ENCODE results near the gene CCDC171. TPM values are rescaled to one million over a fixed set of nuclear protein-coding genes. Genes with fewer than 3 reads are reported as not detected.
"Not testable (repeated sequence)": the region's sequence is repeated elsewhere in the genome, so short reads cannot be mapped to it uniquely, and the experiment has no call there.

The CCDC171 gene
- total RNA-seq, 4 donors from 2014 or later, result 6.2 to 9.6 (median 7.8) TPM

DNA sequence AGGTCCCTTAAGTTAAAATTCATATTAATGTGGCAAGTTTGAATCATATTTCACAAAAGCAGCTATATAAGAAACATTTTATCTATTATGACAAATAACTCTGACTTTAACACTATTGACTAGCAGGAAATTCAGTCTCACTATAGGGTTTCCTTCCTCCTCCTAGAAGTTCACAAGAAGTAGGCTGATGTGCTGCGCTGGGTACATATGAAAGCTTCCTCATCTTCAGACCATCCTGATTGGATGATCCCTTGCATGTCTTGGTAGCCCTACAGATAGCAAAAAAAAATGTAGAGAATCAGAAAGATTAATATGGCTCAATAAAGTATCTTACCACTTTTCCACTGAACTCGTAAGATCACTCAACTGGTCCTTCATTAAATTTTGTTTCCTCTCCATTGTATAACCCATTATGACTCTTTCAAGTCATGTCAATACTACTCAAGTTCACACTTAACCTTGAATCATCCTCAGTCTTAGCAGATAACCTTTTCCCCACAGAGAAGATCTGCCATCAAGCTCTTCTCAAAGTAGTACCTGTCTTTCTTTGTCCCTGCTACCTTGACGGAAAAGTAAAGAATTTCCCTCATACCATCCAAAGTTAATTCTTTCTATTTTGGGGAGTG, 30.6 kb upstream of the CCDC171 start:
- intact Hi-C loops (cut with DNase I), result no loop called here
- no peaks in the 10 kb centered on the region for H3K27me3 ChIP-seq
- TF ChIP-seq, protein P1, sequence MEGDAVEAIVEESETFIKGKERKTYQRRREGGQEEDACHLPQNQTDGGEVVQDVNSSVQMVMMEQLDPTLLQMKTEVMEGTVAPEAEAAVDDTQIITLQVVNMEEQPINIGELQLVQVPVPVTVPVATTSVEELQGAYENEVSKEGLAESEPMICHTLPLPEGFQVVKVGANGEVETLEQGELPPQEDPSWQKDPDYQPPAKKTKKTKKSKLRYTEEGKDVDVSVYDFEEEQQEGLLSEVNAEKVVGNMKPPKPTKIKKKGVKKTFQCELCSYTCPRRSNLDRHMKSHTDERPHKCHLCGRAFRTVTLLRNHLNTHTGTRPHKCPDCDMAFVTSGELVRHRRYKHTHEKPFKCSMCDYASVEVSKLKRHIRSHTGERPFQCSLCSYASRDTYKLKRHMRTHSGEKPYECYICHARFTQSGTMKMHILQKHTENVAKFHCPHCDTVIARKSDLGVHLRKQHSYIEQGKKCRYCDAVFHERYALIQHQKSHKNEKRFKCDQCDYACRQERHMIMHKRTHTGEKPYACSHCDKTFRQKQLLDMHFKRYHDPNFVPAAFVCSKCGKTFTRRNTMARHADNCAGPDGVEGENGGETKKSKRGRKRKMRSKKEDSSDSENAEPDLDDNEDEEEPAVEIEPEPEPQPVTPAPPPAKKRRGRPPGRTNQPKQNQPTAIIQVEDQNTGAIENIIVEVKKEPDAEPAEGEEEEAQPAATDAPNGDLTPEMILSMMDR (IDR thresholded peaks at IDR 0.05), result no peak
- TF ChIP-seq POLR2A (IDR thresholded peaks at IDR 0.05), result no peak
- H3K4me3 ChIP-seq (replicated peaks in 1 of 3), result no peak overlapping the region
- no peaks in the 10 kb centered on the region for H3K9me3 ChIP-seq
- no peaks in the 10 kb centered on the region for H3K36me3 ChIP-seq
- WGBS, 2 donors, result 93 to 94% methylated on average over 3 of the region's 3 CpGs
- no peaks in the 10 kb centered on the region for H3K4me1 ChIP-seq
- no peak for DNase-seq
- no peak overlapping the region for H3K27ac ChIP-seq

DNA sequence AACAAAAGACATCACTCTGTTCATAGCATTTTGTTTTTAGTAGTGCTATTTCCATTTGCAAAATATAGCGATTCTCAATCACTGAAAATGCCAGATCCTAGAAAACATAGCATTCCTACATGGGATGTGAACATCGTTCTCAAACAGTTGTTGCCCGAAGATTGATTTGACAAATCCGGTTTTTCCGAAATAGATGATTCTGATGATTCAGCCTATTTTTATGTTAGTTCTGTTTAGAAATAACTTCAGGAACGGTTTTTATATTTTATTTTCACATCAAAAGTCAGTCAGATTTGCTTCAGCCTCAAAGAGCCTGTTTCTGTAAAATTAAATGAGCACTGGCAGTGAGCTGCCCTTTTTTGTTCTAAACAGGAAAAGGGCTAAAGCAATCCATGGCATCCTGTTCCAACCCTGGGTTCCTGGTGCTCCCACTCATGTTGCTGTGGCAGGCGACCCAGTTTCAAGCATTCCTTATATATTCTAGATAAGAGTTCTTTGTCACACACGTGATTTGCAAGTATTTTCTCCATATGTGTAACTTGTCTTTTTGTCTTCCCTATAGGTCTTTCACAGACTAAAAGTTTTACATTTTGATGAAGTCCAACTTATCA, 27.9 kb upstream of the CCDC171 start:
- no peaks in the 10 kb centered on the region for H3K9me3 ChIP-seq
- no peaks in the 10 kb centered on the region for H3K4me1 ChIP-seq
- intact Hi-C loops (cut with DNase I), result no loop called here
- H3K36me3 ChIP-seq, result no peaks in the 10 kb centered on the region
- TF ChIP-seq POLR2A (IDR thresholded peaks at IDR 0.05), result no peak
- TF ChIP-seq, protein P1 (IDR thresholded peaks at IDR 0.05), result no peak
- H3K4me3 ChIP-seq (replicated peaks in 1 of 3), result no peak overlapping the region
- 73% methylated on average over 8 of the region's 8 CpGs for WGBS, 2 donors
- no peak overlapping the region for H3K27ac ChIP-seq
- H3K27me3 ChIP-seq, result no peaks in the 10 kb centered on the region
- DNase-seq, result no peak

DNA sequence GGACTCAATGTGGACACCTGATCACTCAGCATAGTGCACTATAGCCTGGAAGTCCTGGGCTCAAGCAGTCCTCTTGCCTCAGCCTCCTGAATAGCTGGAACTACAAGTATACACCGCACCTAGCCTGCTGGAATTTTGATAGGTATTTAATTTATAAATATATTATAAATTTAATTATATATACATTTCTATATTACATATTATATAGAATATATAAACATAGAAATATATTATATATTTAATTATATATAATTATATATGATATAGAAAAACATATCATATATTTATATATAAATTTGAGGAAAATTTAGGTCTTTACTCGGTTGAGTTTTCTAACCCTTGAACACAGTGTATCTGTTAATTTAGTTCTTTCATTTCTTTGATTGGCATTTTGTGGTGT, 26.9 kb upstream of the CCDC171 start:
- no peaks in the 10 kb centered on the region for H3K4me1 ChIP-seq
- DNase-seq, result no peak
- TF ChIP-seq, protein P1 (IDR thresholded peaks at IDR 0.05), result no peak
- no peak for TF ChIP-seq POLR2A (IDR thresholded peaks at IDR 0.05)
- no peaks in the 10 kb centered on the region for H3K36me3 ChIP-seq
- no peaks in the 10 kb centered on the region for H3K27me3 ChIP-seq
- H3K4me3 ChIP-seq (replicated peaks in 1 of 3), result no peak overlapping the region
- H3K9me3 ChIP-seq, result no peaks in the 10 kb centered on the region
- no peak overlapping the region for H3K27ac ChIP-seq
- 95 to 99% methylated on average over 2 of the region's 2 CpGs for WGBS, 2 donors
- intact Hi-C loops (cut with DNase I), result no loop called here

DNA sequence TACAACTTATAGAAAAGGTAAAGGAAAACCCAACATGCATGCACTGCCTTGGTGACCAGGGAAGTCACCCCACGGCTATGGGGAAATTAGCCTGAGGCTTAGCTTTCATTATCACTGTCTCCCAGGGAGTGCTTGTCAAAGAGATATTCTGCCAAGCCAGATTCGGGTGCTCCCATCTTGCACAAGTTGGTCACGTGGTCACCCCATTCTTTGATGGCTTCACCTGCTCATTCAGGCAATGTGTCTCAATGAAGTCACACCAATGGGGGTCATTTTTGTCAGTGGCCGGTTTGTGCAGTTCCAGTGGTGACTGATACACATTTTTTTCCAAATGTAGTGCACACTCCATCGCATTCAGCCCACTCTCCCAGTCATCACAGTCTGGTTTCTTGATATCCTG, 25.8 kb upstream of the CCDC171 start:
- H3K4me3 ChIP-seq (replicated peaks in 1 of 3); H3K27me3 ChIP-seq; H3K27ac ChIP-seq; H3K36me3 ChIP-seq; H3K9me3 ChIP-seq; intact Hi-C loops (cut with DNase I); DNase-seq; H3K4me1 ChIP-seq: not testable (repeated sequence)
- 90 to 96% methylated on average over 5 of the region's 5 CpGs for WGBS, 2 donors

DNA sequence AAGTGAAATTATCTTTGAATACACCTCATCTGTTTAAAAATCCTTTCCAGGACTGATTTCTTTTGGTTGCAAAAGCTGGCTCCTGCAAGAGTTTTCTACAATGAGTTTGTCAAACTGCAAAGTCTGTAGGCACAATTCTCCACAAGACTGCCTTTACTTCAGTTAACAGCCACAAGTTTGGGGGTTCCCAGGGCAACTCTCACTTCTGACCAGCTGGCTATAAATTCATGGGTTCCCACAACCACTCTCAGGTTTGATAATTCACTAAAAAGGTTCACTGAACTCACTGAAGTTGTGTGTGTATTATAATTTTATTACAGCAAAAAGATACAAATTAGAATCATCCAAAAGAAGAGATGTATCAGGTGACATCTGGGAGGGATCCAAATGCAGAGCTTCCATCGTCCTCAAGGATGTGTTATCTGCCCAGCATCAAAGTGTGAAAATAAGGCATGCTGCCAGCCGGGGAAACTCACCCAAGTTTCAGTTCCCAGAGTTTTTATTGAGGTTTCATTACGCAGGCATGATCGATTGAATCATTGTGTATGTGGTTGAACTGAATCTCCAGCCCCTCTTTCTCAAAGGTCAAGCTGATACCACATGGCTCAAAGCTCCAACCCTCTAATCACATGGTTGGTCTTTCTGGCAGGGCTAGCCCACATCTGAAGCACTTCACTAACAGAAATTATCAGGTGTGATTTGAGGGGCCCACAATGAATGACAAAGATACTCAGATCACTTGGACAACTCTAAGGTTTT, 23.1 kb upstream of the CCDC171 start:
- TF ChIP-seq POLR2A (IDR thresholded peaks at IDR 0.05), result no peak
- TF ChIP-seq, protein P1 (IDR thresholded peaks at IDR 0.05), result no peak
- 67 to 81% methylated on average over 4 of the region's 4 CpGs for WGBS, 2 donors
- Histone ChIP-seq H3K36me3 (no peaks in the 10 kb centered on the region), H3K4me3 (replicated peaks in 1 of 3) (no peak overlapping the region), H3K4me1 (no peaks in the 10 kb centered on the region), H3K9me3 (no peaks in the 10 kb centered on the region), H3K27me3 (no peaks in the 10 kb centered on the region), H3K27ac (no peak overlapping the region)
- no peak for DNase-seq
- intact Hi-C loops (cut with DNase I), result no loop called here

All from thyroid gland (tissue), 4 donors.